GM12891 (cell line): ENCODE results near the gene OR2H2.

Source experiments
- PAX5 ChIP-seq: IDR thresholded peaks from 2 replicates; pipeline ENCODE4 v1.6.1; 2011; ENCODE audit warnings: low read length, moderate library complexity, mild to moderate bottlenecking; ENCODE audit not compliant: insufficient read depth, severe bottlenecking
- POLR2A ChIP-seq: IDR thresholded peaks from 2 replicates; pipeline ENCODE4 v1.6.1; 2011; ENCODE audit warnings: low read depth, low read length, control low read depth
- POLR2AphosphoS5 ChIP-seq: IDR thresholded peaks from 2 replicates; pipeline ENCODE4 v1.6.1; 2011; ENCODE audit warnings: low read depth, low read length, control low read depth
- POU2F2 ChIP-seq: IDR thresholded peaks from 2 replicates; pipeline ENCODE4 v1.6.1; 2011; ENCODE audit warnings: low read depth, mild to moderate bottlenecking, control low read depth, low read length, moderate library complexity
- SPI1 ChIP-seq: IDR thresholded peaks from 2 replicates; pipeline ENCODE4 v1.6.1; 2011; ENCODE audit warnings: low read depth, low read length, control low read depth
- TAF1 ChIP-seq: IDR thresholded peaks from 2 replicates; pipeline ENCODE4 v1.6.1; 2011; ENCODE audit warnings: low read depth, low read length, control low read depth

GRCh38 chr6:29584821-29585220 lies at the start of gene OR2H2:
- TF ChIP-seq POLR2A (no peak), POU2F2 (no peak), TAF1 (no peak), POLR2AphosphoS5 (no peak), PAX5 (no peak), SPI1 (no peak)
